ENCODE results near the gene TPPP.

DNA sequence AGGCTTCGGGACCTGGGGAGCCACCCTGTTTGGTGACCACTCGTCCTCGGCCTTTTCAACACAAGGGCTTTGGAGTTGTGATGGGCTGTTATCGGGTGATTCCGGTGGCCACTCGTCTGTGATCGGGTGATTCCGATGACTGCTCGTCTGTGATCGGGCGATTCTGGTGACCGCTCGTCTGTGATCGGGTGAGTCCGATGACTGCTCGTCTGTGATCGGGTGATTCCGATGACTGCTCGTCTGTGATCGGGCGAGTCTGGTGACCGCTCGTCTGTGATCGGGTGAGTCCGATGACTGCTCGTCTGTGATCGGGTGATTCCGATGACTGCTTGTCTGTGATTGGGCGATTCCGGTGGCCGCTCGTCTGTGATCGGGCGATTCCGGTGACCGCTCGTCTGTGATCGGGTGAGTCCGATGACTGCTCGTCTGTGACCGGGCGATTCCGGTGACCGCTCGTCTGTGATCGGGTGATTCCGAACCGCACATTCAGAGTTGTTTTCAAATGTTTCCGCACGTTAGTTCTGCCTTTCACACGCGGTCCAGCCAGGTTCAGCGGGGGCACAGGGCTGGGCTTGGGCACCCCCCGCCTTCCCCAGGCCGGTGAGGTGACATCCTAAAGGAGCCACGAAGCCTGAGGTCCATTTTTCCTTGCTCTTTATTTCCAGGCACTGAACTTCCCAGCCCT is 30.3 kb downstream of the TPPP start:
- TF ChIP-seq, protein P1, sequence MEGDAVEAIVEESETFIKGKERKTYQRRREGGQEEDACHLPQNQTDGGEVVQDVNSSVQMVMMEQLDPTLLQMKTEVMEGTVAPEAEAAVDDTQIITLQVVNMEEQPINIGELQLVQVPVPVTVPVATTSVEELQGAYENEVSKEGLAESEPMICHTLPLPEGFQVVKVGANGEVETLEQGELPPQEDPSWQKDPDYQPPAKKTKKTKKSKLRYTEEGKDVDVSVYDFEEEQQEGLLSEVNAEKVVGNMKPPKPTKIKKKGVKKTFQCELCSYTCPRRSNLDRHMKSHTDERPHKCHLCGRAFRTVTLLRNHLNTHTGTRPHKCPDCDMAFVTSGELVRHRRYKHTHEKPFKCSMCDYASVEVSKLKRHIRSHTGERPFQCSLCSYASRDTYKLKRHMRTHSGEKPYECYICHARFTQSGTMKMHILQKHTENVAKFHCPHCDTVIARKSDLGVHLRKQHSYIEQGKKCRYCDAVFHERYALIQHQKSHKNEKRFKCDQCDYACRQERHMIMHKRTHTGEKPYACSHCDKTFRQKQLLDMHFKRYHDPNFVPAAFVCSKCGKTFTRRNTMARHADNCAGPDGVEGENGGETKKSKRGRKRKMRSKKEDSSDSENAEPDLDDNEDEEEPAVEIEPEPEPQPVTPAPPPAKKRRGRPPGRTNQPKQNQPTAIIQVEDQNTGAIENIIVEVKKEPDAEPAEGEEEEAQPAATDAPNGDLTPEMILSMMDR (IDR thresholded peaks at IDR 0.05) = no peak
- TF ChIP-seq POLR2A (IDR thresholded peaks at IDR 0.05) = no peak
- TF ChIP-seq EP300 (IDR thresholded peaks at IDR 0.05) = no peak

All from ovary (tissue), 3 donors.